HL-60 (cell line): ENCODE results near the gene ELOVL2.

Source experiments
- DNase-seq, 2 experiments: peaks; one replicate each; pipeline ENCODE4 v3.0.0-alpha.2; 2010 to 2020; ENCODE audit warnings: low read depth in 1 of 2, low spot score in 1 of 2
- H3K27ac ChIP-seq: fragments of 250-450 bp; sonication (Bioruptor Pico); replicated peaks from 2 replicates; pipeline ENCODE4 v1.5.1; 2020; ENCODE audit warnings: mild to moderate bottlenecking, moderate library complexity
- H3K27me3 ChIP-seq: fragments of 250-450 bp; sonication (Bioruptor Pico); 2 replicates; pipeline ENCODE4 v1.5.1; 2021; ENCODE audit warnings: mild to moderate bottlenecking, moderate library complexity; ENCODE audit not compliant: insufficient read depth, poor library complexity, severe bottlenecking
- H3K4me3 ChIP-seq: replicated peaks from 2 replicates; pipeline ENCODE4 v1.5.1; 2011; ENCODE audit warnings: mild to moderate bottlenecking, control low read depth, low read length; ENCODE audit not compliant: insufficient read depth
- GABPA ChIP-seq: IDR thresholded peaks from 2 replicates; pipeline ENCODE4 v1.6.1; 2012; ENCODE audit warnings: low read depth
- POLR2AphosphoS5 ChIP-seq: IDR thresholded peaks from 2 replicates; pipeline ENCODE4 v1.6.1; 2012; ENCODE audit warnings: low read depth
- SPI1 ChIP-seq: IDR thresholded peaks from 2 replicates; pipeline ENCODE4 v1.6.1; 2012; ENCODE audit warnings: low read depth, mild to moderate bottlenecking, borderline replicate concordance
- TF ChIP-seq, protein P1 (sequence below): IDR thresholded peaks from 2 replicates; pipeline ENCODE4 v1.6.1; 2012; ENCODE audit warnings: low read depth; ENCODE audit not compliant: insufficient replicate concordance
- TF ChIP-seq, protein P2 (sequence below): IDR thresholded peaks from one replicate; pipeline ENCODE4 v1.5.1; 2011; ENCODE audit warnings: low read length, control low read depth, inconsistent platforms; ENCODE audit not compliant: insufficient read depth

Gene ELOVL2

DNA sequence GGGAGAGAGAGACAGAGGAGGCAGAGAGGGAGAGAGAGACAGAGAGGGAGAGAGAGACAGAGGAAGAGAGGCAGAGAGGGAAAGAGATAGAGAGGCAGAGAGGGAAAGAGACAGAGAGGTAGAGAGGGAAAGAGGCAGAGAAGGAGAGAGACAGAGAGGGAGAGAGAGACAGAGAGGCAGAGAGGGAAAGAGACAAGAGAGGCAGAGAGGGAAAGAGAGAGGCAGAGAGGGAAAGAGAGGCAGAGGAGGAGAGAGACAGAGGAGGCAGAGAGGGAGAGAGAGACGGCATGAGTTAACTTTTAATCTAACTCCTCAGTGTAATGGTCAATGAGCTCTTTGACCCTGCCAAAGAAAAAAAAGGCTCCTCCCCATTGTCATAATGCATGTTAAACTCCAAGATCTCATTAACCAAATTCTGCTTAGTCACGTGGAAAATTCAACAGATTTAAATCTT is 7.1 kb downstream of the ELOVL2 start:
- TF ChIP-seq, protein P1, sequence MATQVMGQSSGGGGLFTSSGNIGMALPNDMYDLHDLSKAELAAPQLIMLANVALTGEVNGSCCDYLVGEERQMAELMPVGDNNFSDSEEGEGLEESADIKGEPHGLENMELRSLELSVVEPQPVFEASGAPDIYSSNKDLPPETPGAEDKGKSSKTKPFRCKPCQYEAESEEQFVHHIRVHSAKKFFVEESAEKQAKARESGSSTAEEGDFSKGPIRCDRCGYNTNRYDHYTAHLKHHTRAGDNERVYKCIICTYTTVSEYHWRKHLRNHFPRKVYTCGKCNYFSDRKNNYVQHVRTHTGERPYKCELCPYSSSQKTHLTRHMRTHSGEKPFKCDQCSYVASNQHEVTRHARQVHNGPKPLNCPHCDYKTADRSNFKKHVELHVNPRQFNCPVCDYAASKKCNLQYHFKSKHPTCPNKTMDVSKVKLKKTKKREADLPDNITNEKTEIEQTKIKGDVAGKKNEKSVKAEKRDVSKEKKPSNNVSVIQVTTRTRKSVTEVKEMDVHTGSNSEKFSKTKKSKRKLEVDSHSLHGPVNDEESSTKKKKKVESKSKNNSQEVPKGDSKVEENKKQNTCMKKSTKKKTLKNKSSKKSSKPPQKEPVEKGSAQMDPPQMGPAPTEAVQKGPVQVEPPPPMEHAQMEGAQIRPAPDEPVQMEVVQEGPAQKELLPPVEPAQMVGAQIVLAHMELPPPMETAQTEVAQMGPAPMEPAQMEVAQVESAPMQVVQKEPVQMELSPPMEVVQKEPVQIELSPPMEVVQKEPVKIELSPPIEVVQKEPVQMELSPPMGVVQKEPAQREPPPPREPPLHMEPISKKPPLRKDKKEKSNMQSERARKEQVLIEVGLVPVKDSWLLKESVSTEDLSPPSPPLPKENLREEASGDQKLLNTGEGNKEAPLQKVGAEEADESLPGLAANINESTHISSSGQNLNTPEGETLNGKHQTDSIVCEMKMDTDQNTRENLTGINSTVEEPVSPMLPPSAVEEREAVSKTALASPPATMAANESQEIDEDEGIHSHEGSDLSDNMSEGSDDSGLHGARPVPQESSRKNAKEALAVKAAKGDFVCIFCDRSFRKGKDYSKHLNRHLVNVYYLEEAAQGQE, result no peak
- TF ChIP-seq POLR2AphosphoS5 (no peak), SPI1 (no peak), GABPA (no peak)
- TF ChIP-seq, protein P2, sequence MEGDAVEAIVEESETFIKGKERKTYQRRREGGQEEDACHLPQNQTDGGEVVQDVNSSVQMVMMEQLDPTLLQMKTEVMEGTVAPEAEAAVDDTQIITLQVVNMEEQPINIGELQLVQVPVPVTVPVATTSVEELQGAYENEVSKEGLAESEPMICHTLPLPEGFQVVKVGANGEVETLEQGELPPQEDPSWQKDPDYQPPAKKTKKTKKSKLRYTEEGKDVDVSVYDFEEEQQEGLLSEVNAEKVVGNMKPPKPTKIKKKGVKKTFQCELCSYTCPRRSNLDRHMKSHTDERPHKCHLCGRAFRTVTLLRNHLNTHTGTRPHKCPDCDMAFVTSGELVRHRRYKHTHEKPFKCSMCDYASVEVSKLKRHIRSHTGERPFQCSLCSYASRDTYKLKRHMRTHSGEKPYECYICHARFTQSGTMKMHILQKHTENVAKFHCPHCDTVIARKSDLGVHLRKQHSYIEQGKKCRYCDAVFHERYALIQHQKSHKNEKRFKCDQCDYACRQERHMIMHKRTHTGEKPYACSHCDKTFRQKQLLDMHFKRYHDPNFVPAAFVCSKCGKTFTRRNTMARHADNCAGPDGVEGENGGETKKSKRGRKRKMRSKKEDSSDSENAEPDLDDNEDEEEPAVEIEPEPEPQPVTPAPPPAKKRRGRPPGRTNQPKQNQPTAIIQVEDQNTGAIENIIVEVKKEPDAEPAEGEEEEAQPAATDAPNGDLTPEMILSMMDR, result no peak
- Histone ChIP-seq H3K4me3 (no peak overlapping the region), H3K27ac (no peak overlapping the region), H3K27me3 (peaks cover 14% of the 10 kb centered on the region)
- DNase-seq, result no peak

DNA sequence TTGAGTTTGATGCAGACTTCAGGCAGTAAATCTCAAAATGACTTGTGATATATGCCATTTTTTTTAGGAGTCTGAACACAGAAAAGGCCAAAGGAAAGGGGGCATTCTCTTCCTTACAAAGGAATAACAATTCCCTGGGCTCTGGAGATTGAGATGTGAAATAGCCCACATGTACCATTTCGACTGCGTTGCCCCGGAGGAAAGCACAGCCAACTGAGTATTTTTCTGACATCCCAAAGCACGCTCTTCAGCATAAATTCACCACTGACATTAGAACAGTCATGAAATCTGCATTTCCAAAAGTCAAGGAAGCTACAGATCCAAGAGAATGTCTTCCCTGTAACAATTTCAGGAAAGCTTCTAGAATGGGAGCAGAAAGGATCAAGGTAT is 7.8 kb downstream of the ELOVL2 start:
- H3K27ac ChIP-seq, result no peak overlapping the region
- H3K4me3 ChIP-seq, result no peak overlapping the region
- DNase-seq, result no peak
- H3K27me3 ChIP-seq, result peaks cover 8% of the 10 kb centered on the region
- TF ChIP-seq POLR2AphosphoS5 (no peak), SPI1 (no peak), GABPA (no peak)
- TF ChIP-seq, protein P1, result no peak
- TF ChIP-seq, protein P2, result no peak

DNA sequence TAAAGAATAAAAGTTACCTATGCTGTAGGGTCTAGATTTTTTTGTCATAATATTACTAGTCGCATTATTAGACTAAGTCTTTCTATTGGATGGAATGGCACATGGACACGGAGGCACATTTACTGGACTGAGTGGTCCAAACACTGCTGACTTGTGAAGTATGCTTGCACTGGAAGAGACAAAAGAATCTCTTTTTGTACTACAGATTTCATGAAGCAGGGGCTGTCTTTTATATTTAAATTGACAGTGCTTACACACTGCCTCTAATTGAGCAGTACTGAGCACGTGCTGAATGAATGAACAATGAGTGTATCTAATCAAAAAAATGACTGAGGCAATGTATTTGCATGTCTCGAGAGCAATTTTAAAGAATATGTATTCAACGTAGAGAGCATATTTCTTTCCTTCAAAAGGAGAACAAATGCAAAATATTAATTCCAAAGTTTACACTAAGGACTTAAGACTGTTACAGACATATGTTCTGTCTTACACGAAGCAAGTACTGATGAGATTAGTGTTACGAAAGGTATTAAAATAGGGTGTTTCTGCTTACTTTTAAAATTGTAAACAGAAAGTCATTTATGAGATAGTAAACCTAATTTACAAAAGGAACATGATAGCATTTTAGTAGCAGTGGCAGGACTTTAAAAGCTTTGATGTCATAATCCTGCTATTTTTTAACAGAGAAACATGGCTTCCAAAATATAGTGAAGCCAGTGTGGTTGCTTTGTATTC is 8.3 kb downstream of the ELOVL2 start:
- DNase-seq, result no peak
- no peak overlapping the region for H3K4me3 ChIP-seq
- H3K27ac ChIP-seq, result no peak overlapping the region
- peaks cover 4% of the 10 kb centered on the region for H3K27me3 ChIP-seq
- no peak for TF ChIP-seq GABPA
- no peak for TF ChIP-seq SPI1
- TF ChIP-seq, protein P2, result no peak
- TF ChIP-seq, protein P1, result no peak
- no peak for TF ChIP-seq POLR2AphosphoS5
